ENCODE data around the gene DHX36. TPM values are rescaled to one million over a fixed set of nuclear protein-coding genes. Genes with fewer than 3 reads are reported as not detected.

The DHX36 gene
- total and polyA plus RNA-seq, 10 of the 15 experiments (the other 5 are each of a cell fraction or from before 2014, with no cell fraction given), result 16.2 to 70.5 (median 41.6) TPM

DNA sequence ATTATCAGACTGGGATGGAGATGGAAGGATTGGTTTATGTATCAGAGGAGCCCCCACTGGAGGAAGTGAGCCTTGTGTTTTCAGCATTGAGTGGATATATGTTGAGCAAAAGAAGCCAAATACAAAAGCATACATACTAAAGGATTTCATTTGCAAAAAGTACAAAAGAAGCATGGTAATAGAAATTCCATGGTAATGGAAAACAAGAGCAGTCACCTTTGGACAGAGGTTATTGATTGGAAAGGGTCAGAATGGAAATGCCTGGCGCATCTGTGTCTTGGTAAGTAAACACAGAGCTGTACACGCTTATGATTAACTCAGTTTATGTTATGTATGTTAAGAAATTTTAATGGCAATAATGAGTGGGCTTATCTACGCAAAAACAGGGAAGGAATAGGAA lies 72.7 kb downstream of the DHX36 start:
- intact Hi-C loops (cut with micrococcal nuclease; ENCODE audit: unreplicated experiment) (loop anchor here (2.0 kb wide), 1 partner anchor 211 kb away; no protein-coding TSS in a partner anchor), in situ Hi-C loops (cut with MboI) (loop anchor here (10.0 kb wide), 1 partner anchor 207 kb away; no protein-coding TSS in a partner anchor)
- no peak for ATAC-seq
- 98% methylated on average over 3 of the region's 3 CpGs for WGBS (ENCODE audit: insufficient coverage, insufficient replicate concordance, low lambda C conversion rate, missing lambda C conversion rate)
- no peak overlapping the region for H3K4me2 ChIP-seq (ENCODE audit: control insufficient read depth, insufficient read depth)
- POLR2A ChIA-PET, result no interaction called here
- H4K20me1 ChIP-seq (ENCODE audit: control insufficient read depth, insufficient read depth), result no peaks in the 10 kb centered on the region
- no peaks in the 10 kb centered on the region for H3K27me3 ChIP-seq (replicated peaks in 1 of 2; ENCODE audit: control insufficient read depth in 2 of 2, insufficient read depth in 2 of 2, low read length in 1 of 2)
- H3K79me2 ChIP-seq (ENCODE audit: control insufficient read depth, insufficient read depth, low read length), result no peaks in the 10 kb centered on the region
- BruUV-seq (replicated peaks), result no TSS peak
- 0 out of 4 replicates have a peak, but pooled peaks cover 0 to 4% of the 10 kb centered on the region in 2 experiments for H3K36me3 ChIP-seq (ENCODE audit: control insufficient read depth in 2 of 2, insufficient read depth in 2 of 2, low read length in 1 of 2)
- FAIRE-seq, result no peak
- RAD21 ChIA-PET (ENCODE audit: unreplicated experiment), result no interaction called here
- CTCF ChIA-PET, result interaction anchor here (1.4 kb wide), 1 partner anchor 10 kb away, joined by 11 read pairs; no protein-coding TSS in a partner anchor
- SMC1A ChIA-PET (ENCODE audit: uncharacterized antibody, unreplicated experiment), result interaction anchor here (1.5 kb wide), 1 partner anchor 10 kb away, joined by 5 read pairs; no protein-coding TSS in a partner anchor
- H3K4me3 ChIP-seq, result no peak overlapping the region
- DNase-seq (ENCODE audit: low read depth, low spot score), result no peak
- TF ChIP-seq ZNF207 (IDR thresholded peaks at IDR 0.05; ENCODE audit: borderline replicate concordance) (no peak), MYC (IDR thresholded peaks at IDR 0.05; ENCODE audit: insufficient read depth, insufficient read length, insufficient replicate concordance, low read length, severe bottlenecking) (no peak), CBX3 (IDR thresholded peaks at IDR 0.05; ENCODE audit: borderline replicate concordance, low read depth) (no peak), TCF12 (IDR thresholded peaks at IDR 0.05; ENCODE audit: low read depth, low read length) (no peak), ZZZ3 (IDR thresholded peaks at IDR 0.05; ENCODE audit: control insufficient read depth, insufficient read length, low read depth) (no peak), POLR2AphosphoS2 (IDR thresholded peaks at IDR 0.05; ENCODE audit: low read depth, low read length) (no peak), BACH1 (IDR thresholded peaks at IDR 0.05; ENCODE audit: borderline replicate concordance) (no peak), CREM (IDR thresholded peaks at IDR 0.05; ENCODE audit: low read depth) (no peak), CHD2 (IDR thresholded peaks at IDR 0.05; ENCODE audit: borderline replicate concordance, low read depth, low read length) (no peak)
- no peaks in the 10 kb centered on the region for H3K4me1 ChIP-seq (ENCODE audit: control insufficient read depth, insufficient read depth, low read length)
- H3K9me3 ChIP-seq (replicated peaks; ENCODE audit: control insufficient read depth, insufficient read depth, low read length), result no peaks in the 10 kb centered on the region
- no peak overlapping the region for H3K9ac ChIP-seq (ENCODE audit: control insufficient read depth, insufficient read depth, low read length)
- H3K27ac ChIP-seq (ENCODE audit: control insufficient read depth, insufficient read depth), result no peak overlapping the region
- no peak overlapping the region for H2AFZ ChIP-seq (ENCODE audit: control insufficient read depth, low read depth, low read length)
